Spleen (tissue), 7 donors: ENCODE data around the gene PPT2.
A peak's percentile ranks its signal among the peaks of the same experiment; 100 is the strongest.

Experiments
- CTCF ChIP-seq, 11 experiments: fragments of 200-600 bp in 7 of 11; fragments of 450-650 bp in 4 of 11; sonication (generic) in 4 of 11; IDR thresholded peaks in 8 of 11; conservative IDR thresholded peaks in 3 of 11; 1 replicate in 7 of 11; 2 replicates in 4 of 11; pipeline versions ENCODE4 v1.4.0 to v1.8.0; 2016 to 2021; ENCODE audit warnings: antibody characterized with exemption in 11 of 11, inconsistent platforms in 4 of 11, mild to moderate bottlenecking in 1 of 11
- POLR2A ChIP-seq, 3 donors: fragments of 450-650 bp; IDR thresholded peaks; one replicate each; pipeline ENCODE4 v1.5.1; 2017; ENCODE audit warnings: antibody characterized with exemption in 3 of 3, mild to moderate bottlenecking in 1 of 3
- POLR2AphosphoS5 ChIP-seq, 3 donors: sonication (generic); formaldehyde crosslinking; IDR thresholded peaks; one replicate each; pipeline ENCODE4 v1.5.1; 2017; ENCODE audit warnings: antibody characterized with exemption in 3 of 3
- donor health status: DM: no; HTN: no; CAD: no; lungs with moderate emphysema.
- donor health status: DM: no; HTN: no; CAD: no.
- donor health status: DM: no; HTN: no; CAD: no.

DNA sequence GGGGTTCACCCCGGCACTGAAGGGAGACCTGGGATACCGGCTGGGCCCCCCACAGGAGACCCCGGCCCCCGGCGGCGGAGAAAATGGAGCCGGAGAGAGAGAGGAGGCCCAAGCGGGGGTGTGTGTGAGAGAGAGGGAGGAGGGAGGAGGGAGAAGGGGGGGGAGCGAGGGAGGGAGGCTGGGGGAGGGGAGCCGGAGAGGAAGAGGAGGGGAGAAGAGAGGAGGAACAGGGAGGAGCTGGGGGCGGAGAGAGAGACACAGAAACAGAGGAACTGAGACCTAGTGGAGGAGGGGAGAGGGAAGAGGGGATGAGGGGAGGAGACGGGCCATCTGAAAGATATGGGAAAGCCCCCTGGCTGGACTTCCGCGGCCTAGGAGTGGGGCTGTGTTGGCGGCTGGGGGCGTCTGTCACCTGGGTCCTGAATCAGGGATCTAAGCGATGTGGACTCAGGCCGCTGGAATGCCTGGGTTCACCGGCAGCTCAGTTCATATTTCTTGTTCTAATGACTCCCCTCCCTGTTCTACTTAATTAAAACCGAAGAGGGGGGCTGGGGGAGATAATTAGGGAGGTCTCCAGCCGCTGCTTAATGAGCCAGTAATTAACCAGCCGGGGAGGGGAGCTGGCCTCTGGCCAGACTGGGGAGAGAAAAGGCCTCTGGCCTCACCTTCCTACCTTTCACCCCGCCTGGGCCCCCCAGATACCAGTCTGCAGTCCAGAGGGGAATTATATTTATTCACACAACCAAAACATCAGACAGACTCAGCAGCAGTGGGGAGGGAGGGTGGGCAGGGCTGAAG, 36.3 kb downstream of the PPT2 start, which contains the start of gene PBX2:
- peak in 1 of 11 experiments; percentile 13 for TF ChIP-seq CTCF (IDR thresholded peaks at IDR 0.05 in 8 of 11, conservative IDR thresholded peaks at IDR 0.05 in 3 of 11)
- peak in 1 of 3 donors; percentile 58 for TF ChIP-seq POLR2A (IDR thresholded peaks at IDR 0.05)
- TF ChIP-seq POLR2AphosphoS5 (IDR thresholded peaks at IDR 0.05): peak; percentile 72 to 92 (median 84)
